Endothelial cell of umbilical vein (primary cell): Measurements from ENCODE around the gene TFAP2E. TPM values are rescaled to one million over a fixed set of nuclear protein-coding genes. Genes with fewer than 3 reads are reported as not detected.

Experiments used
- BruUV-seq: library from RNA; stranded (reverse); fragments of 400-500 nt; replicated peaks from 2 replicates; lab custom pipeline; 2021; lab: Mats Ljungman, UMichigan
- CTCF ChIA-PET: fragments of 300-600, 350-600 bp; sonication (Branson Sonifier 250); formaldehyde crosslinking; loops from one replicate; lab custom pipeline; 2021; ENCODE audit warnings: antibody characterized with exemption, inconsistent platforms; lab: Charles Lee
- POLR2A ChIA-PET: fragments of 300-600, 350-600 bp; sonication (Branson Sonifier 250); formaldehyde crosslinking; loops from one replicate; lab custom pipeline; 2021; ENCODE audit warnings: antibody characterized with exemption, inconsistent platforms; lab: Charles Lee
- DNase-seq: peaks from one replicate; pipeline ENCODE4 v3.0.0-alpha.2; 2011; ENCODE audit warnings: low read depth, low spot score
- FAIRE-seq: peaks from 2 replicates; lab custom pipeline; 2011; peaks lifted over from hg19 to GRCh38; lab: Jason Lieb, UNC
- H2AFZ ChIP-seq: 2 replicates; pipeline ENCODE4 v1.6.0; 2012; ENCODE audit warnings: low read depth, low read length, control low read depth, inconsistent platforms
- H3K27ac ChIP-seq: 2 replicates; pipeline ENCODE4 v1.5.1; 2011; ENCODE audit warnings: low read depth, mild to moderate bottlenecking, control low read depth, low read length, moderate library complexity; ENCODE audit not compliant: insufficient read depth
- H3K27me3 ChIP-seq, 2 experiments: 2 replicates each; pipeline versions ENCODE4 v1.6.0 to v1.6.1; 2011; ENCODE audit warnings: low read length in 2 of 2, mixed read lengths in 1 of 2; ENCODE audit not compliant: control insufficient read depth in 2 of 2, insufficient read depth in 2 of 2
- H3K36me3 ChIP-seq, 2 experiments: 2 replicates in 1 of 2; 3 replicates in 1 of 2; pipeline ENCODE4 v1.5.1; 2011; ENCODE audit warnings: low read length in 2 of 2, mild to moderate bottlenecking in 1 of 2, moderate library complexity in 1 of 2; ENCODE audit not compliant: control insufficient read depth in 2 of 2, insufficient read depth in 2 of 2; ENCODE audit errors: extremely low read depth in 1 of 2
- H3K4me1 ChIP-seq: 3 replicates; pipeline ENCODE4 v1.5.1; 2011; ENCODE audit warnings: mild to moderate bottlenecking, low read length; ENCODE audit not compliant: control insufficient read depth, insufficient read depth; ENCODE audit errors: extremely low read depth
- H3K4me2 ChIP-seq: 2 replicates; pipeline ENCODE4 v1.6.1; 2011; ENCODE audit warnings: low read length, control low read depth, mixed read lengths; ENCODE audit not compliant: insufficient read depth
- H3K4me3 ChIP-seq, 3 experiments: fragments of 200-600 bp in 1 of 3; sonication (generic), shearing (Covaris generic) in 1 of 3; replicated peaks in 1 of 3; 2 replicates each; pipeline ENCODE4 v1.5.1; 2011 to 2016; ENCODE audit warnings: control low read depth in 3 of 3, low read length in 3 of 3, mild to moderate bottlenecking in 2 of 3, inconsistent platforms in 1 of 3, low read depth in 1 of 3, moderate library complexity in 1 of 3; ENCODE audit not compliant: insufficient read depth in 1 of 3
- H3K79me2 ChIP-seq: 2 replicates; pipeline ENCODE4 v1.6.0; 2012; ENCODE audit warnings: low read length, inconsistent platforms; ENCODE audit not compliant: control insufficient read depth, insufficient read depth
- H3K9ac ChIP-seq: replicated peaks from 2 replicates; pipeline ENCODE3; 2011; ENCODE audit warnings: low read length, control low read depth; ENCODE audit not compliant: insufficient read depth; ENCODE audit errors: extremely low read depth
- H3K9me1 ChIP-seq: replicated peaks from 3 replicates; pipeline ENCODE4 v1.6.0; 2011; ENCODE audit warnings: mild to moderate bottlenecking, low read length; ENCODE audit not compliant: control insufficient read depth, insufficient read depth; ENCODE audit errors: extremely low read depth
- H3K9me3 ChIP-seq: replicated peaks from 2 replicates; pipeline ENCODE4 v1.5.1; 2012; ENCODE audit warnings: low read length, inconsistent platforms; ENCODE audit not compliant: control insufficient read depth, insufficient read depth
- H4K20me1 ChIP-seq: replicated peaks from 2 replicates; pipeline ENCODE3; 2011; ENCODE audit warnings: mild to moderate bottlenecking, low read length; ENCODE audit not compliant: control insufficient read depth, insufficient read depth; ENCODE audit errors: extremely low read depth
- CTCF ChIP-seq, 2 donors: IDR thresholded peaks; 1 replicate in 1 of 2; 2 replicates in 1 of 2; pipeline ENCODE4 v1.5.1; 2011; ENCODE audit warnings: low read length in 2 of 2, mild to moderate bottlenecking in 2 of 2, moderate library complexity in 2 of 2, control low read depth in 1 of 2, inconsistent platforms in 1 of 2, low read depth in 1 of 2; ENCODE audit not compliant: insufficient read depth in 1 of 2; ENCODE audit errors: extremely low read depth in 1 of 2
- EZH2 ChIP-seq: IDR thresholded peaks from 2 replicates; pipeline ENCODE4 v1.6.1; 2012; ENCODE audit warnings: borderline replicate concordance, low read depth, mild to moderate bottlenecking, moderate library complexity, low read length, inconsistent platforms; ENCODE audit not compliant: severe bottlenecking
- FOS ChIP-seq: IDR thresholded peaks from 2 replicates; pipeline ENCODE4 v1.6.1; 2011; ENCODE audit warnings: mild to moderate bottlenecking, low read length, moderate library complexity, borderline replicate concordance; ENCODE audit not compliant: insufficient read depth
- GATA2 ChIP-seq: IDR thresholded peaks from 2 replicates; pipeline ENCODE4 v1.7.0; 2011; ENCODE audit warnings: low read depth, mild to moderate bottlenecking, moderate library complexity, mixed read lengths, low read length; ENCODE audit not compliant: insufficient read length, insufficient read depth
- JUN ChIP-seq: IDR thresholded peaks from 2 replicates; pipeline ENCODE4 v1.6.1; 2011; ENCODE audit warnings: borderline replicate concordance, low read depth; ENCODE audit not compliant: insufficient read length, insufficient read depth
- MAX ChIP-seq: IDR thresholded peaks from 2 replicates; pipeline ENCODE4 v1.6.1; 2011; ENCODE audit not compliant: insufficient read depth, insufficient read length
- MYC ChIP-seq: IDR thresholded peaks from one replicate; pipeline ENCODE4 v1.6.1; 2011; ENCODE audit warnings: mild to moderate bottlenecking, low read depth, low read length
- POLR2A ChIP-seq: IDR thresholded peaks from 2 replicates; pipeline ENCODE4 v1.6.1; 2012; ENCODE audit warnings: low read depth, mild to moderate bottlenecking, control low read depth, low read length
- POLR2AphosphoS5 ChIP-seq: IDR thresholded peaks from 2 replicates; pipeline ENCODE4 v1.6.1; 2012; ENCODE audit warnings: low read depth, mild to moderate bottlenecking, control low read depth, low read length, moderate library complexity; ENCODE audit not compliant: insufficient read depth
- dilution Hi-C: fragments of 300-500 bp; cut with MboI; formaldehyde crosslinking; loops from one replicate; pipeline ENCODE4 v1.15.0; 2019; ENCODE audit warnings: low sequenced_read_pairs; ENCODE audit not compliant: extremely low pct_ligation_motif_present
- intact Hi-C: fragments of 100-400 bp; cut with micrococcal nuclease; formaldehyde crosslinking; loops from one replicate; pipeline ENCODE4 v1.10.0; 2022
- polyA plus RNA-seq, 4 experiments: library from polyadenylated mRNA; depleted of rRNA in 3 of 4; stranded (reverse) in 3 of 4; unstranded in 1 of 4; fragments of >200 nt; gene quantifications; 2 replicates each; pipeline versions ENCODE4 v1.2.1 to v1.2.3, GENCODE V29; 2011 to 2012; ENCODE audit warnings: missing spikeins in 1 of 4
- total RNA-seq: library from RNA; stranded (reverse); gene quantifications from 2 replicates; pipeline ENCODE4 v1.2.3, GENCODE V29; 2021

TFAP2E gene
- total and polyA plus RNA-seq, 2 donors (not counting 3 experiments of a cell fraction or from before 2014, with no cell fraction given): 0.06 TPM; not detected in 1

- Histone ChIP-seq H3K4me1 (no peaks in the 10 kb centered on the region), H2AFZ (no peak overlapping the region), H3K9ac (no peak overlapping the region), H3K4me3 (no peak overlapping the region), H4K20me1 (no peaks in the 10 kb centered on the region), H3K9me1 (no peaks in the 10 kb centered on the region), H3K36me3 (peaks cover 12 to 27% of the 10 kb centered on the region in 2 experiments), H3K4me2 (no peak overlapping the region), H3K27me3 (no peaks in the 10 kb centered on the region), H3K79me2 (peaks cover 58% of the 10 kb centered on the region), H3K27ac (no peak overlapping the region), H3K9me3 (no peaks in the 10 kb centered on the region)
- intact Hi-C loops (no loop called here), dilution Hi-C loops (loop anchor here (25.0 kb wide), 1 partner anchor 106 kb away; no protein-coding TSS in a partner anchor)
- ChIA-PET CTCF (no interaction called here), POLR2A (no interaction called here)
- TF ChIP-seq MAX: no peak
- TF ChIP-seq EZH2: no peak
- TF ChIP-seq JUN: no peak
- TF ChIP-seq POLR2A: no peak
- TF ChIP-seq MYC: no peak
- no peak for TF ChIP-seq CTCF (IDR thresholded peaks at IDR 0.05; ENCODE audit: extremely low read depth in 1 of 2, insufficient read depth in 1 of 2, low read depth in 1 of 2, low read length in 2 of 2)
- TF ChIP-seq POLR2AphosphoS5: no peak
- TF ChIP-seq FOS: no peak
- no peak for TF ChIP-seq GATA2
- no peak for DNase-seq
- no peak for FAIRE-seq
- BruUV-seq: no TSS peak
Observed at GRCh38 chr1:35631396-35631795, 58.3 kb downstream of the TFAP2E start.
